HCT116 (cell line): ENCODE results near the gene DCUN1D1. TPM values are rescaled to one million over a fixed set of nuclear protein-coding genes. Genes with fewer than 3 reads are reported as not detected.

Experiments used
- ATAC-seq: fragments of 200-7000 bp; cut with Tn5 transposase; 2 replicates; pipeline ENCODE4 v1.9.1; 2020; ENCODE audit warnings: mild to moderate bottlenecking, moderate library complexity
- BruUV-seq: library from RNA; stranded (reverse); fragments of 400-500 nt; replicated peaks from 2 replicates; lab custom pipeline; 2021; lab: Mats Ljungman, UMichigan
- CTCF ChIA-PET: fragments of 300-600 bp; sonication (Branson Sonifier 250); formaldehyde crosslinking; loops from one replicate; lab custom pipeline; 2021; ENCODE audit warnings: antibody characterized with exemption; lab: Charles Lee
- POLR2A ChIA-PET: fragments of 300-600, 350-600 bp; sonication (Branson Sonifier 250); formaldehyde crosslinking; loops from one replicate; lab custom pipeline; 2021; ENCODE audit warnings: antibody characterized with exemption; lab: Charles Lee
- RAD21 ChIA-PET, 2 experiments: fragments of 300-600 bp; sonication (Branson Sonifier 250); formaldehyde crosslinking; loops; one replicate each; lab custom pipeline; 2023; ENCODE audit warnings: low total read pairs in 2 of 2; ENCODE audit not compliant: uncharacterized antibody in 2 of 2, unreplicated experiment in 2 of 2, low non-redundant PET in 1 of 2; lab: Charles Lee
- DNase-seq: peaks from one replicate; pipeline ENCODE4 v3.0.0-alpha.2; 2010; ENCODE audit warnings: low read depth, low spot score
- H2AFZ ChIP-seq: fragments of 200-600 bp; shearing (Covaris generic), sonication (generic); 2 replicates; pipeline ENCODE4 v1.6.1; 2017; ENCODE audit warnings: low read depth, mixed run types, mixed read lengths, antibody characterized with exemption, low read length; ENCODE audit not compliant: poor library complexity, severe bottlenecking
- H3K27ac ChIP-seq: 2 replicates; pipeline ENCODE4 v1.5.1; 2012; ENCODE audit warnings: low read depth, low read length
- H3K27me3 ChIP-seq: fragments of 200-600 bp; sonication (generic); 2 replicates; pipeline ENCODE4 v1.6.1; 2016; ENCODE audit warnings: mixed run types, low read length, mixed read lengths; ENCODE audit not compliant: insufficient read depth
- H3K36me3 ChIP-seq, 2 experiments: fragments of 200-500 bp in 1 of 2; fragments of 200-600 bp in 1 of 2; sonication (Bioruptor generic) in 1 of 2; sonication (generic) in 1 of 2; 2 replicates each; pipeline versions ENCODE4 v1.5.1 to v1.6.1; 2014 to 2016; ENCODE audit warnings: low read length in 2 of 2, inconsistent platforms in 1 of 2, mixed read lengths in 1 of 2, mixed run types in 1 of 2; ENCODE audit not compliant: insufficient read depth in 2 of 2, control insufficient read depth in 1 of 2
- H3K4me1 ChIP-seq, 2 experiments: fragments of 200-600 bp in 1 of 2; sonication (generic) in 1 of 2; 2 replicates each; pipeline versions ENCODE4 v1.5.1 to v1.6.1; 2012 to 2017; ENCODE audit warnings: low read length in 2 of 2, inconsistent platforms in 1 of 2, mild to moderate bottlenecking in 1 of 2, mixed read lengths in 1 of 2, mixed run types in 1 of 2, moderate library complexity in 1 of 2; ENCODE audit not compliant: insufficient read depth in 2 of 2, control insufficient read depth in 1 of 2
- H3K4me2 ChIP-seq: fragments of 200-600 bp; sonication (generic); 2 replicates; pipeline ENCODE4 v1.6.1; 2017; ENCODE audit warnings: mixed run types, low read length, mixed read lengths
- H3K4me3 ChIP-seq, 2 experiments: fragments of 200-600 bp in 1 of 2; sonication (generic) in 1 of 2; replicated peaks in 1 of 2; 2 replicates each; pipeline ENCODE4 v1.5.1; 2011 to 2016; ENCODE audit warnings: low read length in 2 of 2, control low read depth in 1 of 2, low read depth in 1 of 2, mild to moderate bottlenecking in 1 of 2, mixed read lengths in 1 of 2, mixed run types in 1 of 2
- H3K79me2 ChIP-seq: fragments of 200-600 bp; sonication (generic); 2 replicates; pipeline ENCODE4 v1.6.1; 2017; ENCODE audit warnings: mild to moderate bottlenecking, mixed run types, low read length, moderate library complexity, mixed read lengths; ENCODE audit not compliant: insufficient read depth
- H3K9ac ChIP-seq: fragments of 200-600 bp; sonication (generic); 2 replicates; pipeline ENCODE4 v1.6.1; 2016; ENCODE audit warnings: low read length, mixed read lengths
- H3K9me2 ChIP-seq: fragments of 200-600 bp; sonication (generic), shearing (Covaris generic); 2 replicates; pipeline ENCODE4 v1.6.1; 2017; ENCODE audit warnings: mixed run types, mild to moderate bottlenecking, moderate library complexity; ENCODE audit not compliant: insufficient read depth
- H3K9me3 ChIP-seq, 2 experiments: fragments of 200-500 bp in 1 of 2; fragments of 200-600 bp in 1 of 2; sonication (Bioruptor generic) in 1 of 2; sonication (generic) in 1 of 2; 2 replicates each; pipeline ENCODE4 v1.6.1; 2014 to 2017; ENCODE audit warnings: low read length in 2 of 2, mixed read lengths in 2 of 2, inconsistent platforms in 1 of 2, low read depth in 1 of 2, mild to moderate bottlenecking in 1 of 2, mixed run types in 1 of 2, moderate library complexity in 1 of 2; ENCODE audit not compliant: control insufficient read depth in 1 of 2, insufficient read depth in 1 of 2
- H4K20me1 ChIP-seq: fragments of 200-600 bp; sonication (generic), shearing (Covaris generic); 2 replicates; pipeline ENCODE4 v1.6.1; 2017; ENCODE audit warnings: mixed run types, mild to moderate bottlenecking, moderate library complexity; ENCODE audit not compliant: insufficient read depth
- CBX3 ChIP-seq: IDR thresholded peaks from 2 replicates; pipeline ENCODE4 v1.6.1; 2012; ENCODE audit warnings: low read depth
- CEBPB ChIP-seq: IDR thresholded peaks from 2 replicates; pipeline ENCODE4 v1.6.1; 2012; ENCODE audit warnings: low read depth
- EGR1 ChIP-seq: IDR thresholded peaks from 2 replicates; pipeline ENCODE4 v1.6.1; 2012; ENCODE audit warnings: low read depth
- ELF1 ChIP-seq: IDR thresholded peaks from 2 replicates; pipeline ENCODE4 v1.6.1; 2012; ENCODE audit warnings: low read depth, borderline replicate concordance
- EZH2 ChIP-seq: fragments of 200-600 bp; sonication (generic); IDR thresholded peaks from 2 replicates; pipeline ENCODE4 v1.6.1; 2017; ENCODE audit warnings: antibody characterized with exemption, mixed run types
- FOSL1 ChIP-seq: IDR thresholded peaks from 2 replicates; pipeline ENCODE4 v1.6.1; 2012; ENCODE audit warnings: low read depth
- JUND ChIP-seq: IDR thresholded peaks from 2 replicates; pipeline ENCODE4 v1.6.1; 2012
- MAX ChIP-seq: IDR thresholded peaks from 2 replicates; pipeline ENCODE4 v1.6.1; 2012
- POLR2A ChIP-seq: IDR thresholded peaks from 2 replicates; pipeline ENCODE4 v1.7.0; 2011; ENCODE audit warnings: borderline replicate concordance; ENCODE audit not compliant: insufficient read depth, insufficient read length; ENCODE audit errors: extremely low read depth
- POLR2AphosphoS5 ChIP-seq: IDR thresholded peaks from 2 replicates; pipeline ENCODE4 v1.6.1; 2011; ENCODE audit warnings: mild to moderate bottlenecking, low read depth, low read length, moderate library complexity
- RAD21 ChIP-seq: IDR thresholded peaks from 2 replicates; pipeline ENCODE4 v1.6.1; 2012; ENCODE audit warnings: low read depth, mild to moderate bottlenecking
- SIN3A ChIP-seq: IDR thresholded peaks from 2 replicates; pipeline ENCODE4 v1.6.1; 2012; ENCODE audit warnings: low read depth
- SP1 ChIP-seq: IDR thresholded peaks from 2 replicates; pipeline ENCODE4 v1.6.1; 2012; ENCODE audit warnings: low read depth
- SRF ChIP-seq: IDR thresholded peaks from 2 replicates; pipeline ENCODE4 v1.6.1; 2012; ENCODE audit warnings: low read depth
- TCF7L2 ChIP-seq: IDR thresholded peaks from 2 replicates; pipeline ENCODE4 v1.7.0; 2011; ENCODE audit warnings: borderline replicate concordance, inconsistent platforms; ENCODE audit not compliant: insufficient read depth, insufficient read length; ENCODE audit errors: extremely low read depth
- YY1 ChIP-seq: IDR thresholded peaks from 2 replicates; pipeline ENCODE4 v1.6.1; 2011; ENCODE audit warnings: low read length, low read depth, moderate library complexity, mild to moderate bottlenecking; ENCODE audit not compliant: insufficient replicate concordance; ENCODE audit errors: extremely low read depth
- ZBTB33 ChIP-seq: IDR thresholded peaks from 2 replicates; pipeline ENCODE4 v1.6.1; 2011; ENCODE audit warnings: mild to moderate bottlenecking, low read length, moderate library complexity; ENCODE audit not compliant: insufficient replicate concordance; ENCODE audit errors: extremely low read depth
- ZFX ChIP-seq: fragments of 450-650 bp; IDR thresholded peaks from 2 replicates; pipeline ENCODE4 v1.6.1; 2017
- ZNF274 ChIP-seq: fragments of 200-500 bp; sonication (Bioruptor generic); IDR thresholded peaks from 2 replicates; pipeline ENCODE4 v1.6.1; 2014; ENCODE audit warnings: mild to moderate bottlenecking, low read depth, low read length, inconsistent platforms
- intact Hi-C: fragments of 100-400 bp; cut with micrococcal nuclease; formaldehyde crosslinking; loops from 2 replicates; pipeline ENCODE4 v1.10.0; 2022
- total RNA-seq: library from RNA; stranded (reverse); gene quantifications from one replicate; pipeline ENCODE4 v1.2.1, GENCODE V29; 2021; ENCODE audit not compliant: unreplicated experiment

Gene DCUN1D1
- total RNA-seq, 1 experiment from 2014 or later = 46.9 TPM

GRCh38 chr3:182959474-182960350, 20.6 kb downstream of the DCUN1D1 start:
- H3K9ac ChIP-seq = no peak overlapping the region
- no peaks in the 10 kb centered on the region for H4K20me1 ChIP-seq
- H3K79me2 ChIP-seq = peaks cover 17% of the 10 kb centered on the region
- no peaks in the 10 kb centered on the region for H3K4me1 ChIP-seq
- ATAC-seq = no peak
- no peak overlapping the region for H3K27ac ChIP-seq
- peaks cover 0 to 5% of the 10 kb centered on the region in 2 experiments; a peak in 1 of 4 replicates for H3K36me3 ChIP-seq
- BruUV-seq = TSS peak; percentile 30
- POLR2A ChIA-PET = no interaction called here
- no peak overlapping the region for H3K4me2 ChIP-seq
- TF ChIP-seq ELF1 (no peak), TCF7L2 (no peak), YY1 (no peak), SRF (no peak), ZFX (no peak), POLR2A (no peak), FOSL1 (no peak), MAX (no peak), POLR2AphosphoS5 (no peak), CBX3 (no peak), ZBTB33 (no peak), JUND (no peak), CEBPB (no peak), RAD21 (no peak), EGR1 (no peak), EZH2 (no peak), SP1 (no peak), SIN3A (no peak), ZNF274 (no peak)
- TF ChIP-seq, all 23 proteins: peak for 0
- H3K27me3 ChIP-seq = no peaks in the 10 kb centered on the region
- H3K4me3 ChIP-seq = no peak overlapping the region
- no peaks in the 10 kb centered on the region for H3K9me2 ChIP-seq
- H3K9me3 ChIP-seq = no peaks in the 10 kb centered on the region
- RAD21 ChIA-PET = no interaction called here
- CTCF ChIA-PET = no interaction called here
- H2AFZ ChIP-seq = no peak overlapping the region
- DNase-seq = no peak
- intact Hi-C loops = no loop called here
